IPS-15b (cell line): ENCODE results near the gene CHIT1.
"Not testable (repeated sequence)": the region's sequence is repeated elsewhere in the genome, so short reads cannot be mapped to it uniquely, and the experiment has no call there.

Experiments used
- H3K27me3 ChIP-seq: one replicate; pipeline ENCODE4 v1.6.1; 2013; ENCODE audit warnings: low read length; ENCODE audit not compliant: control insufficient read depth, insufficient read depth
- H3K36me3 ChIP-seq: one replicate; pipeline ENCODE4 v1.6.1; 2013; ENCODE audit warnings: low read length; ENCODE audit not compliant: control insufficient read depth, insufficient read depth
- H3K4me1 ChIP-seq: one replicate; pipeline ENCODE4 v1.6.1; 2013; ENCODE audit warnings: mild to moderate bottlenecking, low read length; ENCODE audit not compliant: control insufficient read depth, insufficient read depth
- H3K4me3 ChIP-seq: one replicate; pipeline ENCODE4 v1.5.1; 2013; ENCODE audit warnings: low read depth, low read length
- H3K9ac ChIP-seq: one replicate; pipeline ENCODE4 v1.6.1; 2013; ENCODE audit warnings: low read depth, mild to moderate bottlenecking, low read length
- H3K9me3 ChIP-seq: one replicate; pipeline ENCODE4 v1.6.1; 2013; ENCODE audit warnings: mild to moderate bottlenecking, low read length; ENCODE audit not compliant: control insufficient read depth, insufficient read depth

Gene CHIT1

GRCh38 chr1:203256636-203257035, 27.2 kb upstream of the CHIT1 start:
- H3K4me1 ChIP-seq, H3K4me3 ChIP-seq, H3K9ac ChIP-seq, H3K9me3 ChIP-seq, H3K27me3 ChIP-seq, H3K36me3 ChIP-seq: not testable (repeated sequence)

GRCh38 chr1:203254782-203255181, 25.3 kb upstream of the CHIT1 start:
- H3K27me3 ChIP-seq, H3K4me1 ChIP-seq, H3K9me3 ChIP-seq, H3K36me3 ChIP-seq, H3K9ac ChIP-seq, H3K4me3 ChIP-seq: not testable (repeated sequence)

GRCh38 chr1:203252678-203253077, 23.2 kb upstream of the CHIT1 start:
- Histone ChIP-seq H3K36me3 (no peaks in the 10 kb centered on the region), H3K9me3 (peaks cover 5% of the 10 kb centered on the region), H3K9ac (no peak overlapping the region), H3K4me1 (no peaks in the 10 kb centered on the region), H3K4me3 (no peak overlapping the region), H3K27me3 (peaks cover 4% of the 10 kb centered on the region)

GRCh38 chr1:203251466-203251865, 22.0 kb upstream of the CHIT1 start:
- H3K4me3 ChIP-seq: no peak overlapping the region
- H3K27me3 ChIP-seq: peaks cover 4% of the 10 kb centered on the region
- H3K9ac ChIP-seq: no peak overlapping the region
- no peaks in the 10 kb centered on the region for H3K4me1 ChIP-seq
- H3K36me3 ChIP-seq: no peaks in the 10 kb centered on the region
- peaks cover 3% of the 10 kb centered on the region for H3K9me3 ChIP-seq

- H3K36me3 ChIP-seq: no peaks in the 10 kb centered on the region
- H3K9ac ChIP-seq: no peak overlapping the region
- H3K4me3 ChIP-seq: no peak overlapping the region
- H3K4me1 ChIP-seq: no peaks in the 10 kb centered on the region
- H3K27me3 ChIP-seq: peaks cover 4% of the 10 kb centered on the region
- H3K9me3 ChIP-seq: no peaks in the 10 kb centered on the region
These were observed 21.4 kb upstream of the CHIT1 start for GRCh38 chr1:203250911-203251310.

- H3K27me3 ChIP-seq: no peaks in the 10 kb centered on the region
- H3K9ac ChIP-seq: no peak overlapping the region
- no peaks in the 10 kb centered on the region for H3K36me3 ChIP-seq
- no peaks in the 10 kb centered on the region for H3K9me3 ChIP-seq
- no peak overlapping the region for H3K4me3 ChIP-seq
- no peaks in the 10 kb centered on the region for H3K4me1 ChIP-seq
These were observed 15.3 kb upstream of the CHIT1 start for GRCh38 chr1:203244776-203245175.

GRCh38 chr1:203241708-203242107, 12.2 kb upstream of the CHIT1 start:
- H3K36me3 ChIP-seq, H3K9ac ChIP-seq, H3K4me3 ChIP-seq, H3K9me3 ChIP-seq, H3K27me3 ChIP-seq, H3K4me1 ChIP-seq: not testable (repeated sequence)

GRCh38 chr1:203239526-203240305, 10.2 kb upstream of the CHIT1 start:
- H3K9ac ChIP-seq: no peak overlapping the region
- no peaks in the 10 kb centered on the region for H3K4me1 ChIP-seq
- no peaks in the 10 kb centered on the region for H3K27me3 ChIP-seq
- no peak overlapping the region for H3K4me3 ChIP-seq
- peaks cover 6% of the 10 kb centered on the region for H3K9me3 ChIP-seq
- H3K36me3 ChIP-seq: no peaks in the 10 kb centered on the region

- Histone ChIP-seq H3K9me3 (peaks cover 6% of the 10 kb centered on the region), H3K4me1 (no peaks in the 10 kb centered on the region), H3K27me3 (no peaks in the 10 kb centered on the region), H3K36me3 (no peaks in the 10 kb centered on the region), H3K9ac (no peak overlapping the region), H3K4me3 (no peak overlapping the region)
These were observed 9.6 kb upstream of the CHIT1 start for GRCh38 chr1:203239081-203239480.

GRCh38 chr1:203238535-203238934, 9.1 kb upstream of the CHIT1 start:
- Histone ChIP-seq H3K27me3 (no peaks in the 10 kb centered on the region), H3K9ac (no peak overlapping the region), H3K9me3 (peaks cover 7% of the 10 kb centered on the region), H3K4me3 (no peak overlapping the region), H3K4me1 (no peaks in the 10 kb centered on the region), H3K36me3 (no peaks in the 10 kb centered on the region)

- not testable (repeated sequence) for H3K4me1 ChIP-seq, H3K27me3 ChIP-seq, H3K4me3 ChIP-seq, H3K9ac ChIP-seq, H3K36me3 ChIP-seq
- H3K9me3 ChIP-seq: peaks cover 10% of the 10 kb centered on the region
These were observed 5.4 kb upstream of the CHIT1 start for GRCh38 chr1:203234901-203235300.

- Histone ChIP-seq H3K27me3 (peaks cover 10% of the 10 kb centered on the region), H3K36me3 (no peaks in the 10 kb centered on the region), H3K9me3 (peaks cover 4% of the 10 kb centered on the region), H3K4me3 (no peak overlapping the region), H3K9ac (no peak overlapping the region), H3K4me1 (no peaks in the 10 kb centered on the region)
These were observed 803 bp downstream of the CHIT1 start for GRCh38 chr1:203228670-203229069.
